ENCODE results near the gene GNAI2.
A peak's percentile ranks its signal among the peaks of the same experiment; 100 is the strongest.
"Not testable (repeated sequence)": the region's sequence is repeated elsewhere in the genome, so short reads cannot be mapped to it uniquely, and the experiment has no call there.

GNAI2 gene

GRCh38 chr3:50226888-50227389 is 9.1 kb upstream of the GNAI2 start:
- DNase-seq (ENCODE audit: low read depth in 2 of 2), result no peak

GRCh38 chr3:50227390-50228183 is 8.4 kb upstream of the GNAI2 start:
- DNase-seq (ENCODE audit: low read depth in 2 of 2), result peak; percentile 76 to 80

- DNase-seq (ENCODE audit: low read depth in 2 of 2), result not testable (repeated sequence)
These were observed 7.7 kb upstream of the GNAI2 start for GRCh38 chr3:50228184-50228763.

- no peak for DNase-seq (ENCODE audit: low read depth in 2 of 2)
These were observed 6.5 kb upstream of the GNAI2 start for GRCh38 chr3:50229490-50229889.

- no peak for DNase-seq (ENCODE audit: low read depth in 2 of 2)
These were observed 5.8 kb upstream of the GNAI2 start for GRCh38 chr3:50230104-50230793.

- DNase-seq (ENCODE audit: low read depth in 2 of 2), result no peak
These were observed 5.2 kb upstream of the GNAI2 start for GRCh38 chr3:50230794-50231125.

- DNase-seq (ENCODE audit: low read depth in 2 of 2), result no peak
These were observed 4.4 kb upstream of the GNAI2 start for GRCh38 chr3:50231581-50231980.

GRCh38 chr3:50232303-50232702 is 3.7 kb upstream of the GNAI2 start:
- DNase-seq (ENCODE audit: low read depth in 2 of 2), result no peak

GRCh38 chr3:50233176-50233575 is 2.8 kb upstream of the GNAI2 start:
- no peak for DNase-seq (ENCODE audit: low read depth in 2 of 2)

- DNase-seq (ENCODE audit: low read depth in 2 of 2), result no peak
These were observed 604 bp downstream of the GNAI2 start for GRCh38 chr3:50236484-50237132.

GRCh38 chr3:50237133-50237651 is 1.2 kb downstream of the GNAI2 start:
- no peak for DNase-seq (ENCODE audit: low read depth in 2 of 2)

- DNase-seq (ENCODE audit: low read depth in 2 of 2), result peak in 1 of 2 experiments; percentile 48
These were observed 1.9 kb downstream of the GNAI2 start for GRCh38 chr3:50237754-50238548.

GRCh38 chr3:50238549-50239026 is 2.6 kb downstream of the GNAI2 start:
- DNase-seq (ENCODE audit: low read depth in 2 of 2), result no peak

- no peak for DNase-seq (ENCODE audit: low read depth in 2 of 2)
These were observed 3.6 kb downstream of the GNAI2 start for GRCh38 chr3:50239649-50240048.

GRCh38 chr3:50241163-50241562 is 5.2 kb downstream of the GNAI2 start:
- DNase-seq (ENCODE audit: low read depth in 2 of 2), result no peak

- DNase-seq (ENCODE audit: low read depth in 2 of 2), result no peak
These were observed 5.8 kb downstream of the GNAI2 start for GRCh38 chr3:50241713-50242380.

GRCh38 chr3:50242381-50242770 is 6.4 kb downstream of the GNAI2 start:
- DNase-seq (ENCODE audit: low read depth in 2 of 2), result no peak

GRCh38 chr3:50242851-50243542 is 7.0 kb downstream of the GNAI2 start:
- no peak for DNase-seq (ENCODE audit: low read depth in 2 of 2)

GRCh38 chr3:50243543-50243895 is 7.5 kb downstream of the GNAI2 start:
- DNase-seq (ENCODE audit: low read depth in 2 of 2), result no peak

GRCh38 chr3:50244813-50245212 is 8.8 kb downstream of the GNAI2 start:
- not testable (repeated sequence) for DNase-seq (ENCODE audit: low read depth in 2 of 2)
